Erythroblast (primary cell): Measurements from ENCODE around the gene E2F7.

Experiments
- GATA1 ChIP-seq: IDR thresholded peaks from 2 replicates; pipeline ENCODE4 v1.6.1; 2011; ENCODE audit warnings: low read depth, mild to moderate bottlenecking, control low read depth, low read length, moderate library complexity
- POLR2A ChIP-seq: IDR thresholded peaks from 2 replicates; pipeline ENCODE4 v1.6.1; 2011; ENCODE audit warnings: mild to moderate bottlenecking, low read length

GRCh38 chr12:77113971-77114370, 48.6 kb upstream of the E2F7 start:
- TF ChIP-seq POLR2A (no peak), GATA1 (no peak)
